HUES6 (cell line): ENCODE results near the gene ZNF217.

Experiments
- H3K27ac ChIP-seq: 2 replicates; pipeline ENCODE4 v1.7.0; 2013; ENCODE audit warnings: low read depth, mild to moderate bottlenecking, low read length, inconsistent platforms
- H3K27me3 ChIP-seq: 2 replicates; pipeline ENCODE4 v1.6.1; 2013; ENCODE audit warnings: low read length; ENCODE audit not compliant: control insufficient read depth, insufficient read depth
- H3K36me3 ChIP-seq: 2 replicates; pipeline ENCODE4 v1.6.1; 2013; ENCODE audit warnings: low read length; ENCODE audit not compliant: control insufficient read depth, insufficient read depth
- H3K4me1 ChIP-seq: 2 replicates; pipeline ENCODE4 v1.6.1; 2013; ENCODE audit warnings: low read length; ENCODE audit not compliant: control insufficient read depth, insufficient read depth
- H3K4me3 ChIP-seq: 2 replicates; pipeline ENCODE4 v1.5.1; 2013; ENCODE audit warnings: low read depth, low read length
- H3K9ac ChIP-seq: one replicate; pipeline ENCODE4 v1.6.1; 2013; ENCODE audit warnings: mild to moderate bottlenecking, low read length
- H3K9me3 ChIP-seq: 2 replicates; pipeline ENCODE4 v1.6.1; 2013; ENCODE audit warnings: low read depth, low read length; ENCODE audit not compliant: control insufficient read depth, insufficient read depth

Gene ZNF217

GRCh38 chr20:53517146-53517545 lies 76.5 kb downstream of the ZNF217 start:
- no peaks in the 10 kb centered on the region for H3K36me3 ChIP-seq
- no peak overlapping the region for H3K27ac ChIP-seq
- H3K27me3 ChIP-seq = no peaks in the 10 kb centered on the region
- no peak overlapping the region for H3K4me3 ChIP-seq
- H3K9me3 ChIP-seq = no peaks in the 10 kb centered on the region
- no peaks in the 10 kb centered on the region for H3K4me1 ChIP-seq
- no peak overlapping the region for H3K9ac ChIP-seq
